Neural cell (in vitro differentiated cells): ENCODE measurements around the gene GDF7. TPM values are rescaled to one million over a fixed set of nuclear protein-coding genes. Genes with fewer than 3 reads are reported as not detected.

Source experiments
- H2AFZ ChIP-seq: fragments of 200-600, 300-800 bp; sonication (generic), shearing (Covaris generic); 2 replicates; pipeline ENCODE4 v1.6.0; 2014; ENCODE audit warnings: low read depth, mild to moderate bottlenecking, antibody characterized with exemption, low read length, moderate library complexity
- H3F3A ChIP-seq: fragments of 200-600 bp; shearing (Covaris generic); 2 replicates; pipeline ENCODE4 v1.6.1; 2016; ENCODE audit warnings: mild to moderate bottlenecking, moderate library complexity, mixed read lengths, antibody characterized with exemption, low read length; ENCODE audit not compliant: insufficient read depth, poor library complexity, severe bottlenecking
- H3K27ac ChIP-seq: fragments of 200-600, 300-800 bp; sonication (generic), shearing (Covaris generic); 2 replicates; pipeline ENCODE4 v1.5.1; 2014; ENCODE audit warnings: mild to moderate bottlenecking, low read length, moderate library complexity
- H3K27me3 ChIP-seq: fragments of 300-800, 200-600 bp; sonication (generic), shearing (Covaris generic); 2 replicates; pipeline ENCODE4 v1.6.0; 2014; ENCODE audit warnings: mild to moderate bottlenecking, low read depth, low read length, moderate library complexity; ENCODE audit not compliant: insufficient read depth
- H3K36me3 ChIP-seq: fragments of 300-800, 200-600 bp; sonication (generic), shearing (Covaris generic); 2 replicates; pipeline ENCODE4 v1.5.1; 2014; ENCODE audit warnings: mild to moderate bottlenecking, antibody characterized with exemption, low read length, moderate library complexity; ENCODE audit not compliant: insufficient read depth
- H3K4me2 ChIP-seq: fragments of 300-800, 200-600 bp; sonication (generic), shearing (Covaris generic); 2 replicates; pipeline ENCODE4 v1.6.0; 2014; ENCODE audit warnings: mild to moderate bottlenecking, low read length
- H3K4me3 ChIP-seq: fragments of 300-800, 200-600 bp; sonication (generic), shearing (Covaris generic); 2 replicates; pipeline ENCODE4 v1.5.1; 2014; ENCODE audit warnings: mild to moderate bottlenecking, low read length, moderate library complexity
- H3K79me2 ChIP-seq: fragments of 200-600 bp; shearing (Covaris generic); replicated peaks from 2 replicates; pipeline ENCODE4 v1.6.0; 2014; ENCODE audit warnings: mild to moderate bottlenecking, low read length, moderate library complexity; ENCODE audit not compliant: insufficient read depth
- H3K9ac ChIP-seq: fragments of 300-800, 200-600 bp; sonication (generic), shearing (Covaris generic); 2 replicates; pipeline ENCODE4 v1.6.1; 2016; ENCODE audit warnings: mild to moderate bottlenecking, low read length, mixed read lengths
- H3K9me2 ChIP-seq: fragments of 200-600 bp; shearing (Covaris generic); 2 replicates; pipeline ENCODE4 v1.6.1; 2016; ENCODE audit warnings: mild to moderate bottlenecking, low read length, mixed read lengths; ENCODE audit not compliant: insufficient read depth
- H3K9me3 ChIP-seq: fragments of 200-600, 300-800 bp; sonication (generic), shearing (Covaris generic); 2 replicates; pipeline ENCODE4 v1.6.1; 2016; ENCODE audit warnings: mild to moderate bottlenecking, mixed run types, low read length, moderate library complexity, mixed read lengths
- H4K20me1 ChIP-seq: fragments of 200-600 bp; shearing (Covaris generic); 2 replicates; pipeline ENCODE4 v1.6.1; 2016; ENCODE audit warnings: mild to moderate bottlenecking, mixed run types; ENCODE audit not compliant: insufficient read depth
- CTCF ChIP-seq: fragments of 450-650 bp; IDR thresholded peaks from 2 replicates; pipeline ENCODE4 v1.5.1; 2014; ENCODE audit warnings: antibody characterized with exemption, mild to moderate bottlenecking, moderate library complexity; ENCODE audit not compliant: poor library complexity, severe bottlenecking
- EP300 ChIP-seq: fragments of 450-650 bp; conservative IDR thresholded peaks from 2 replicates; pipeline ENCODE4 v1.6.1; 2014; ENCODE audit warnings: antibody characterized with exemption, mild to moderate bottlenecking, moderate library complexity; ENCODE audit not compliant: poor library complexity, severe bottlenecking
- EZH2 ChIP-seq: fragments of 200-600, 300-800 bp; shearing (Covaris generic), sonication (generic); IDR thresholded peaks from 2 replicates; pipeline ENCODE4 v1.6.1; 2014; ENCODE audit warnings: antibody characterized with exemption, low read length, borderline replicate concordance, mild to moderate bottlenecking; ENCODE audit not compliant: insufficient read depth, poor library complexity, severe bottlenecking
- MXI1 ChIP-seq: fragments of 450-650 bp; conservative IDR thresholded peaks from 2 replicates; pipeline ENCODE4 v1.6.1; 2014; ENCODE audit warnings: antibody characterized with exemption, mild to moderate bottlenecking; ENCODE audit not compliant: poor library complexity, severe bottlenecking
- POLR2AphosphoS5 ChIP-seq: IDR thresholded peaks from 2 replicates; pipeline ENCODE4 v1.6.1; 2012
- RAD21 ChIP-seq: fragments of 450-650 bp; conservative IDR thresholded peaks from 2 replicates; pipeline ENCODE4 v1.6.1; 2014; ENCODE audit warnings: antibody characterized with exemption, mild to moderate bottlenecking, moderate library complexity
- REST ChIP-seq: IDR thresholded peaks from 2 replicates; pipeline ENCODE4 v1.6.1; 2012; ENCODE audit warnings: borderline replicate concordance
- SMC3 ChIP-seq: fragments of 450-650 bp; conservative IDR thresholded peaks from 2 replicates; pipeline ENCODE4 v1.6.1; 2014; ENCODE audit warnings: antibody characterized with exemption, mild to moderate bottlenecking, moderate library complexity; ENCODE audit not compliant: poor library complexity
- TAF1 ChIP-seq: IDR thresholded peaks from 2 replicates; pipeline ENCODE4 v1.6.1; 2012; ENCODE audit warnings: low read depth
- polyA plus RNA-seq: library from polyadenylated mRNA; depleted of rRNA; stranded (reverse); fragments of >200 nt; gene quantifications from 2 replicates; pipeline ENCODE4 v1.2.3, GENCODE V29; 2014

Gene GDF7
- polyA plus RNA-seq, 1 donor from 2014 or later = 0.38 TPM

- no peak overlapping the region for H2AFZ ChIP-seq
- no peaks in the 10 kb centered on the region for H3K9me3 ChIP-seq
- H3K4me2 ChIP-seq = no peak overlapping the region
- no peak overlapping the region for H3K4me3 ChIP-seq
- H3K79me2 ChIP-seq = no peaks in the 10 kb centered on the region
- no peaks in the 10 kb centered on the region for H3K36me3 ChIP-seq
- no peak overlapping the region for H3K27ac ChIP-seq
- no peaks in the 10 kb centered on the region for H4K20me1 ChIP-seq
- no peaks in the 10 kb centered on the region for H3K27me3 ChIP-seq
- H3K9me2 ChIP-seq = no peaks in the 10 kb centered on the region
- H3K9ac ChIP-seq = no peak overlapping the region
- TF ChIP-seq REST (no peak), SMC3 (no peak), TAF1 (no peak), EZH2 (no peak)
- no peaks in the 10 kb centered on the region for H3F3A ChIP-seq
Measured at GRCh38 chr2:20618468-20618885, 48.5 kb upstream of the GDF7 start.

- no peak overlapping the region for H3K4me2 ChIP-seq
- H3K27me3 ChIP-seq = no peaks in the 10 kb centered on the region
- no peaks in the 10 kb centered on the region for H3K79me2 ChIP-seq
- no peaks in the 10 kb centered on the region for H4K20me1 ChIP-seq
- no peak overlapping the region for H3K4me3 ChIP-seq
- H2AFZ ChIP-seq = no peak overlapping the region
- H3K9me2 ChIP-seq = no peaks in the 10 kb centered on the region
- H3K9ac ChIP-seq = no peak overlapping the region
- H3K27ac ChIP-seq = no peak overlapping the region
- no peaks in the 10 kb centered on the region for H3K36me3 ChIP-seq
- TF ChIP-seq POLR2AphosphoS5 (no peak), SMC3 (no peak), TAF1 (no peak), RAD21 (no peak), REST (no peak), EP300 (no peak), EZH2 (no peak), MXI1 (no peak), CTCF (no peak)
- no peaks in the 10 kb centered on the region for H3K9me3 ChIP-seq
- no peaks in the 10 kb centered on the region for H3F3A ChIP-seq
Measured at GRCh38 chr2:20618886-20619521, 47.9 kb upstream of the GDF7 start.
